GM13976 (cell line): ENCODE results near the gene P4HA3.

Experiments
- DNase-seq: peaks from one replicate; pipeline ENCODE4 v3.0.0; 2012; ENCODE audit warnings: low spot score
- in situ Hi-C: fragments of 300-500 bp; cut with MboI; formaldehyde crosslinking; loops from one replicate; pipeline ENCODE4 v1.12.0; 2022; ENCODE audit warnings: low sequenced_read_pairs, mixed read lengths, inconsistent platforms; ENCODE audit not compliant: unreplicated experiment
- TF ChIP-seq, protein P1 (sequence below): IDR thresholded peaks from 2 replicates; pipeline ENCODE4 v1.5.1; 2012; ENCODE audit warnings: borderline replicate concordance, mild to moderate bottlenecking; ENCODE audit not compliant: insufficient read depth; ENCODE audit errors: extremely low read depth, missing control alignments, control extremely low read depth

Gene P4HA3

DNA sequence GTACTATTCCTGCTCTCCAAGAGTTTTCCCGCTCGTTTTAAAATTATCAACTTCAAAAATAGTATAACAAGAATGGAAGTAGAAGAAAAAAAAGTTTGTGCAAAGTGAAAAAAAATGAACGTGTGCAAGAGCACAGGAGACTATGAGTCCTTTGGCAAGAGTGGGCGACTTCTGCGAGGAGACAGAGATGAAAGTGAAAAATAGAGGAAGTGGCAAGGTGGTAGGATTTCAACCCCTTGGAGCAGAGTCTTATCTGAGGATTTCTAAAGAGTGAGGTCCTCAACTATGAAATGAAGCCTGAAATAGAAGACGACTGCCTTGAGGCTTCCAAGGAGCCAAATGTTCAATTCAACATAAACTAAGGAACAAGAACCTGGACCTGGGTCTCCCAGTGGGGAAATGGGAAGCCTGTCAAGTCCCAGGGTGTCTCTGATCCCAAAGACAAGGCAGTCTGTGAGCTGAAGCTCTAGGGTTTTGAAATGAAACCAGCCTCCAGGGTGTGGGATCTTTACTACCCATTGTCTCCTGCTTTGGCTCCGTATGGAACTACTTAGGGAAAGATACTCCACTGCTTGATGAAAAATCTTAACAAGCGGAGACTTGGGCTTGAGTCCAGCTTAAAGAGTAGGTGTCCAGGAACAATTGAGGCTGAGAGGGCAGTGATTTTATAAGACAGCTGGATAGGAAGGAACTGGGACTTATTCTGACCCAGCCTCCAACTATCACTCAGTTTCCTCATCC lies 4.8 kb downstream of the P4HA3 start:
- in situ Hi-C loops = no loop called here
- no peak for DNase-seq
- TF ChIP-seq, protein P1, sequence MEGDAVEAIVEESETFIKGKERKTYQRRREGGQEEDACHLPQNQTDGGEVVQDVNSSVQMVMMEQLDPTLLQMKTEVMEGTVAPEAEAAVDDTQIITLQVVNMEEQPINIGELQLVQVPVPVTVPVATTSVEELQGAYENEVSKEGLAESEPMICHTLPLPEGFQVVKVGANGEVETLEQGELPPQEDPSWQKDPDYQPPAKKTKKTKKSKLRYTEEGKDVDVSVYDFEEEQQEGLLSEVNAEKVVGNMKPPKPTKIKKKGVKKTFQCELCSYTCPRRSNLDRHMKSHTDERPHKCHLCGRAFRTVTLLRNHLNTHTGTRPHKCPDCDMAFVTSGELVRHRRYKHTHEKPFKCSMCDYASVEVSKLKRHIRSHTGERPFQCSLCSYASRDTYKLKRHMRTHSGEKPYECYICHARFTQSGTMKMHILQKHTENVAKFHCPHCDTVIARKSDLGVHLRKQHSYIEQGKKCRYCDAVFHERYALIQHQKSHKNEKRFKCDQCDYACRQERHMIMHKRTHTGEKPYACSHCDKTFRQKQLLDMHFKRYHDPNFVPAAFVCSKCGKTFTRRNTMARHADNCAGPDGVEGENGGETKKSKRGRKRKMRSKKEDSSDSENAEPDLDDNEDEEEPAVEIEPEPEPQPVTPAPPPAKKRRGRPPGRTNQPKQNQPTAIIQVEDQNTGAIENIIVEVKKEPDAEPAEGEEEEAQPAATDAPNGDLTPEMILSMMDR = no peak

DNA sequence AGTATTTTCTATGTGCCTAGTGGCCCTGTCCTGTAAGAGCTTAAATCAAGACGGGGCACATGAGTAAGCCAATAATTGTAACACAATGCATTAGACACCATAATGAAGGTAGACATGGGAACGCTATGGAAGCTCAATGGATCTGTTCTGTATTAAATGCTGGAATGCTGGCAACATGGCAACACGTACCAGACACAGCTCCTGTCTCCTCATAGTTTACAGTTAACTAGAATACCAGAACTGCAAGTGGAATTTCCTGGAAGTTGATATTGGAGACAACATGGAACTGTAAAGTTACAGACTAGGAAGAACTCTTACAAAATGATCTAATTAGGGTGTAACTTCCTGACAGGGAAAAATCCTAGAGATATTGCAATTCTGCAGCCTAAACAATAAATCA lies 12.4 kb downstream of the P4HA3 start:
- no peak for DNase-seq
- TF ChIP-seq, protein P1 = no peak
- in situ Hi-C loops = no loop called here

DNA sequence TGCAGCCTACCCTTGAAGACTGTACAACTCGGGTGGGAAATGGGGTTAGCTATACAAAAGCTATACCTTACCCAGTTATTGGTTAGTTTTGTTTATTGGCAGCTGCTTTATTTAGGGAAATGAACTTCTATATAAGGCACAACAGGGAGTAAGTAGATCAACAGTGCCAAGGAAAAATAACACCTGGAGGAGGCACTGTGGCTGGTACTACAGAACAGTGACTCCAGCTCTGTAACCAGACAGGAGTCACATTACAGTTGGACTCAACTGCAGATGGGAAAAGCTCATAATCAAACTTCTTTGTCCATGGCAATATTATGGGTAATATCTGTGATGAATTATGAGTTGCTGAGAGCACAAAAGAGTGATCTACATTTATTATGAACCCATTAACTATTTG lies 14.0 kb downstream of the P4HA3 start:
- in situ Hi-C loops = no loop called here
- DNase-seq = no peak
- TF ChIP-seq, protein P1 = no peak

DNA sequence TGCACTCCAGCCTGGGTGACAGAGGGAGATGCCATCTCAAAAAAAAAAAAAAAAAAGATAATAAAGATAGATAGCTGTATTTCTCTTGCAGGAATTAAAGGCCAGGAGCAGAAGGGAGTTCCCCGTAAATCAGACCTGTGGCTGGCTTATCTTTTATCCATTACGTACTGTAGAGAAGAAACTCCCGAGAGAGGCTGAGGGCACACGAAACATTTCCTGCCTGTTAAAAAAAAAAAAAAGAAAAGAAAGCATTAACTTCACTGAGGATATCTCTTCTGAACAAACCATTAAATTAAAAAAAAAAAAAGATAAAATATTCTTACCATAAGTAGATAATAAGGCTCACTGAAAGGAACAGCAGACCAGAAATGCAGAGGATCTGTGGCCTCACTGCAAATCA lies 22.5 kb downstream of the P4HA3 start:
- in situ Hi-C loops = no loop called here
- TF ChIP-seq, protein P1 = no peak
- DNase-seq = no peak

DNA sequence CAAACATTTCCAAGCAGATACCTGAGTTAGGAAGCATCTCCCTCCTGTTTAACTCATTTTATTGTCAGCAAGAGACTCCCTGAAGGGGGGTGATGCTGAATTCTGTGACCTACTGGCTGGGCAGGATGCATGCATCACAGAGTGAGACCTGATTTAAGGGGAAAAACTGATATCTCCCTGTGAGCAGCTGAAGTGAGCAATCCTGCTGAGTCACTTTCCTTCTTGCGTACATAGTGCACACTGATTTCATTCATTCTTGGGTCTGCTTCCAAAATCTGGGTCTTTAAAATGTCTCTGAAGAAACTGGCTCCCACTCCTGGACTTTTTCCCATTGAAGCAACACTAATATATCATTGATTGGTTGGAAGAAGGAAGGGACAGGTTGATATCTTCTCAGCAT lies 23.3 kb downstream of the P4HA3 start:
- DNase-seq = no peak
- TF ChIP-seq, protein P1 = no peak
- in situ Hi-C loops = no loop called here

DNA sequence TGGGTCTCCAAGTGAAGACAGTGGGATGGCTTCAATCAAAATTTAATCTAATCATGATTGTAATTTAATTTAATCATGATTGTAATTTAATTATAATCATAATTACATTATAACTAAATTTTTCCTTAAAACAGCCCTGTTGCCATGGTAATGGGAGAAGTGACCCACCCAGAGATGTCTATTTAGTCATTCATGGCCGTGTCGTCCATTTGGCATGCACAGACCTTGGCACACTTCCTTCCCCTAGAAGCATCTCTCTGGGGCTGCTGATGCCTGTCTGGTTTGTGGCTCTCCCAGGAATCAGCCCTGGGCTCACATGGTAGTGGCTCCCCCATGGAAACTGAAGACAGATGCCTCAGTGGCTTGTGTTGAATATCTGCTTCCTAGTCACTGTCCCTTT lies 27.0 kb downstream of the P4HA3 start:
- in situ Hi-C loops = no loop called here
- no peak for DNase-seq

More for the DNA sequence above, 27.0 kb downstream of the P4HA3 start:
- TF ChIP-seq, protein P1 = no peak
